Measurements from ENCODE around the gene TOMM6. TPM values are rescaled to one million over a fixed set of nuclear protein-coding genes. Genes with fewer than 3 reads are reported as not detected.

Gene TOMM6
- total and polyA plus RNA-seq, 2 donors from 2014 or later, result 150 to 479 TPM

DNA sequence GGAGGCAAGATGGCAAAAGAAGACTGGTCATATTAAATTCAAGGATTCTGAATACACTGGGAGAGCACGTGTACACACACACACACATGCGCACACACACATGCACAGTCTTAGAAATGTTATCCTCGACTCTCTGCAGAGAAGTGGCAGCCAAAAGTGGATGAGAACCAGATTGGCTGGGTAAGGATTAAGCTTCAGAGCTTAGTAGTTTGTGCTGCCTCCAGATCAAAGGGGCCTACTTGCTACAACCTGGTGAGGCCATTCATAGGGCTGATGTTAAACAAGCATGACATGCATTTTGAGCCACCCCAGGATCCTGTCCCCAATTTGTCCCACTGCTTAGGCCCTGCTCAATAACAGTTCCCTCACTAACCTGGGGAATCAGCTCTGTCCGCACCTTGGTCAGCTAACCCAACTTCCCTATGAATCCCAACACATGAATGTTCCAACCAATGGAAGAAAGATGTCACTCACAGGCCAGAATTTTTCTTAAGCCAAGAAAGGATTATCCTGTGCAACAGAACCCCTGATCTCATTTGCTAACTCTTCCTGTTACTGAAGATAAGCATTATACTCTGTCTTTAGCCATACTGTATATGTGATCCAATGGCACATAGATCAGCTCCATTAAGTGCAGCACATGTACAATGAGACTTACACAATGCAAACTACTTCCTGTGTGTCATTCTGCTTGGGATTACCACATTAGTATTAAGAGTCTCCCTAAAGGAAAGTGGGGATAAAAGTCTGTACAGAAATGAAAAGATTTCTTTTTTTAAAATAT lies 31.0 kb downstream of the TOMM6 start:
- Histone ChIP-seq H3K27me3 (ENCODE audit: control insufficient read depth, insufficient read depth, low read length) (no peaks in the 10 kb centered on the region), H3K9me3 (ENCODE audit: control insufficient read depth in 2 of 3, insufficient read depth in 1 of 3, low read length in 3 of 3) (no peaks in the 10 kb centered on the region), H3K27ac (ENCODE audit: low read depth in 2 of 2, low read length in 2 of 2) (no peak overlapping the region), H3K4me3 (ENCODE audit: low read length in 3 of 3) (no peak overlapping the region), H3K9ac (ENCODE audit: low read length in 3 of 3) (no peak overlapping the region), H3K36me3 (ENCODE audit: control insufficient read depth in 2 of 3, insufficient read depth in 3 of 3, low read length in 3 of 3) (no peaks in the 10 kb centered on the region), H3K4me1 (ENCODE audit: control insufficient read depth in 2 of 3, insufficient read depth in 2 of 3, low read depth in 1 of 3, low read length in 3 of 3) (no peaks in the 10 kb centered on the region)
- intact Hi-C loops (cut with DNase I), result no loop called here
- TF ChIP-seq, protein P1, sequence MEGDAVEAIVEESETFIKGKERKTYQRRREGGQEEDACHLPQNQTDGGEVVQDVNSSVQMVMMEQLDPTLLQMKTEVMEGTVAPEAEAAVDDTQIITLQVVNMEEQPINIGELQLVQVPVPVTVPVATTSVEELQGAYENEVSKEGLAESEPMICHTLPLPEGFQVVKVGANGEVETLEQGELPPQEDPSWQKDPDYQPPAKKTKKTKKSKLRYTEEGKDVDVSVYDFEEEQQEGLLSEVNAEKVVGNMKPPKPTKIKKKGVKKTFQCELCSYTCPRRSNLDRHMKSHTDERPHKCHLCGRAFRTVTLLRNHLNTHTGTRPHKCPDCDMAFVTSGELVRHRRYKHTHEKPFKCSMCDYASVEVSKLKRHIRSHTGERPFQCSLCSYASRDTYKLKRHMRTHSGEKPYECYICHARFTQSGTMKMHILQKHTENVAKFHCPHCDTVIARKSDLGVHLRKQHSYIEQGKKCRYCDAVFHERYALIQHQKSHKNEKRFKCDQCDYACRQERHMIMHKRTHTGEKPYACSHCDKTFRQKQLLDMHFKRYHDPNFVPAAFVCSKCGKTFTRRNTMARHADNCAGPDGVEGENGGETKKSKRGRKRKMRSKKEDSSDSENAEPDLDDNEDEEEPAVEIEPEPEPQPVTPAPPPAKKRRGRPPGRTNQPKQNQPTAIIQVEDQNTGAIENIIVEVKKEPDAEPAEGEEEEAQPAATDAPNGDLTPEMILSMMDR (IDR thresholded peaks at IDR 0.05; ENCODE audit: borderline replicate concordance, extremely low read depth, insufficient read depth), result no peak
- FAIRE-seq (no peak), DNase-seq (no peak)

DNA sequence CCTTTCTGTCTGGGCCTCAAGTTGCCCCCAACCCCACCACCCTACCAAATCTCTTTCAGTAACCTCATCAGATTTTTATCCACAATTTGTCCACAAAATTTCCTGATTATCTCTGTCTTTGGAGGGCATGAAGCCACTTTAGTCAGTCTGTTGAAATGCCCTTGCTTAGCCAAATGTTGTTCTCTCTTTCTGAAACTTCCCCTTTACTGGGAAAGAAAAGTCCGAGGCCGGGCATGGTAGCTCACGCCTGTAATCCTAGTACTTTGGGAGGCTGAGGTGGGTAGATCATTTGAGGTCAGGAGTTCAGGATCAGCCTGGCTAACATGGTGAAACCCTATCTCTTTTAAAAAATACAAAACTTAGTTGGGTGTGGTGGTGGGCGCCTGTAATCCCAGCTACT lies 33.8 kb downstream of the TOMM6 start:
- no peak overlapping the region for H3K4me3 ChIP-seq (ENCODE audit: low read length in 3 of 3)
- DNase-seq, result no peak
- intact Hi-C loops (cut with DNase I), result no loop called here
- no peak overlapping the region for H3K27ac ChIP-seq (ENCODE audit: low read depth in 2 of 2, low read length in 2 of 2)
- H3K9ac ChIP-seq (ENCODE audit: low read length in 3 of 3), result no peak overlapping the region
- H3K4me1 ChIP-seq (ENCODE audit: control insufficient read depth in 2 of 3, insufficient read depth in 2 of 3, low read depth in 1 of 3, low read length in 3 of 3), result no peaks in the 10 kb centered on the region
- no peaks in the 10 kb centered on the region for H3K27me3 ChIP-seq (ENCODE audit: control insufficient read depth, insufficient read depth, low read length)
- no peak for FAIRE-seq
- H3K36me3 ChIP-seq (ENCODE audit: control insufficient read depth in 2 of 3, insufficient read depth in 3 of 3, low read length in 3 of 3), result no peaks in the 10 kb centered on the region
- TF ChIP-seq, protein P1 (IDR thresholded peaks at IDR 0.05; ENCODE audit: borderline replicate concordance, extremely low read depth, insufficient read depth), result no peak
- no peaks in the 10 kb centered on the region for H3K9me3 ChIP-seq (ENCODE audit: control insufficient read depth in 2 of 3, insufficient read depth in 1 of 3, low read length in 3 of 3)

DNA sequence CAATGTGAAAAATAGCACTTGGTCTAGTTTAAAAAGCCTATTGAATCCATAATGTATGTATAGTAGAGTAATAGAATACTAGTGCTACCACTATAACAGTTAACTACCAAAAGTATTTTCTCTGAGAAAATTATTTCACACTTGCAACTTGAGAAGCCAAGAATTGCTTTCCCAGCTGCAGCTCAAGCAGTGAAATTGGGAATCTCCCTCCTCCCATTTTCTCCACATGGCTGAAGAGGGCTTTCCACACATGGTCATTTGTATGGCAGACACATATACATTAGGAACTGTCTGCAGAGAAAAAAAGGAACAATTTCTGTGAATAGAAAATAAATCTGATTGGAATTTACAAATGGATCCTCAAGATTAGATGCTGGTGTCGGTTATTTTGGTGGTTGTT lies 34.5 kb downstream of the TOMM6 start:
- H3K4me1 ChIP-seq (ENCODE audit: control insufficient read depth in 2 of 3, insufficient read depth in 2 of 3, low read depth in 1 of 3, low read length in 3 of 3), result no peaks in the 10 kb centered on the region
- TF ChIP-seq, protein P1 (IDR thresholded peaks at IDR 0.05; ENCODE audit: borderline replicate concordance, extremely low read depth, insufficient read depth), result no peak
- H3K9me3 ChIP-seq (ENCODE audit: control insufficient read depth in 2 of 3, insufficient read depth in 1 of 3, low read length in 3 of 3), result no peaks in the 10 kb centered on the region
- no peak overlapping the region for H3K9ac ChIP-seq (ENCODE audit: low read length in 3 of 3)
- DNase-seq (peak in 1 of 5 donors; percentile 7), FAIRE-seq (no peak)
- no peaks in the 10 kb centered on the region for H3K27me3 ChIP-seq (ENCODE audit: control insufficient read depth, insufficient read depth, low read length)
- no peak overlapping the region for H3K4me3 ChIP-seq (ENCODE audit: low read length in 3 of 3)
- no peak overlapping the region for H3K27ac ChIP-seq (ENCODE audit: low read depth in 2 of 2, low read length in 2 of 2)
- intact Hi-C loops (cut with DNase I), result no loop called here
- H3K36me3 ChIP-seq (ENCODE audit: control insufficient read depth in 2 of 3, insufficient read depth in 3 of 3, low read length in 3 of 3), result no peaks in the 10 kb centered on the region
